ENCODE data around the gene ZFX. TPM values are rescaled to one million over a fixed set of nuclear protein-coding genes. Genes with fewer than 3 reads are reported as not detected.

Gene ZFX
- total and polyA plus RNA-seq, 10 of the 15 experiments (the other 5 are each of a cell fraction or from before 2014, with no cell fraction given), result 6.8 to 40.9 (median 24.6) TPM

GRCh38 chrX:24210190-24210589 lies 60.7 kb downstream of the ZFX start:
- Histone ChIP-seq H3K4me2 (ENCODE audit: control insufficient read depth, insufficient read depth) (no peak overlapping the region), H3K9me3 (replicated peaks; ENCODE audit: control insufficient read depth, insufficient read depth, low read length) (no peaks in the 10 kb centered on the region), H2AFZ (ENCODE audit: control insufficient read depth, low read depth, low read length) (no peak overlapping the region), H3K79me2 (ENCODE audit: control insufficient read depth, insufficient read depth, low read length) (peaks cover under 1% of the 10 kb centered on the region; the same call in 1 of the 2 replicates), H3K4me1 (ENCODE audit: control insufficient read depth, insufficient read depth, low read length) (no peaks in the 10 kb centered on the region), H3K27me3 (replicated peaks in 1 of 2; ENCODE audit: control insufficient read depth in 2 of 2, insufficient read depth in 2 of 2, low read length in 1 of 2) (no peaks in the 10 kb centered on the region), H3K9ac (ENCODE audit: control insufficient read depth, insufficient read depth, low read length) (no peak overlapping the region), H3K4me3 (no peak overlapping the region), H4K20me1 (ENCODE audit: control insufficient read depth, insufficient read depth) (no peaks in the 10 kb centered on the region), H3K27ac (ENCODE audit: control insufficient read depth, insufficient read depth) (no peak overlapping the region), H3K36me3 (ENCODE audit: control insufficient read depth in 2 of 2, insufficient read depth in 2 of 2, low read length in 1 of 2) (peaks cover 15 to 35% of the 10 kb centered on the region in 2 experiments)
- WGBS (ENCODE audit: insufficient coverage, insufficient replicate concordance, low lambda C conversion rate, missing lambda C conversion rate), result 95% methylated on average over 6 of the region's 6 CpGs
- CTCF ChIA-PET, result no interaction called here
- DNase-seq (ENCODE audit: low read depth, low spot score) (no peak), FAIRE-seq (no peak), ATAC-seq (no peak)
- in situ Hi-C loops (cut with MboI), result no loop called here
- TF ChIP-seq PML (IDR thresholded peaks at IDR 0.05; ENCODE audit: low read length) (no peak), SMARCA5 (IDR thresholded peaks at IDR 0.05) (no peak), SREBF2 (IDR thresholded peaks at IDR 0.05; ENCODE audit: low read length) (no peak), ESRRA (IDR thresholded peaks at IDR 0.05; ENCODE audit: low read length) (no peak), ZSCAN29 (IDR thresholded peaks at IDR 0.05) (no peak)
- SMC1A ChIA-PET (ENCODE audit: uncharacterized antibody, unreplicated experiment), result no interaction called here
- intact Hi-C loops (cut with micrococcal nuclease; ENCODE audit: unreplicated experiment), result no loop called here
- POLR2A ChIA-PET, result no interaction called here
- BruUV-seq (replicated peaks), result no TSS peak
- RAD21 ChIA-PET (ENCODE audit: unreplicated experiment), result no interaction called here

GRCh38 chrX:24214568-24214967 lies 65.0 kb downstream of the ZFX start:
- ChIA-PET SMC1A (ENCODE audit: uncharacterized antibody, unreplicated experiment) (no interaction called here), RAD21 (ENCODE audit: unreplicated experiment) (no interaction called here), POLR2A (no interaction called here), CTCF (no interaction called here)
- no peaks in the 10 kb centered on the region for H3K27me3 ChIP-seq (replicated peaks in 1 of 2; ENCODE audit: control insufficient read depth in 2 of 2, insufficient read depth in 2 of 2, low read length in 1 of 2)
- DNase-seq (ENCODE audit: low read depth, low spot score) (no peak), FAIRE-seq (no peak), ATAC-seq (no peak)
- no peak overlapping the region for H2AFZ ChIP-seq (ENCODE audit: control insufficient read depth, low read depth, low read length)
- in situ Hi-C loops (cut with MboI) (no loop called here), intact Hi-C loops (cut with micrococcal nuclease; ENCODE audit: unreplicated experiment) (no loop called here)
- H3K4me3 ChIP-seq, result no peak overlapping the region
- H3K4me2 ChIP-seq (ENCODE audit: control insufficient read depth, insufficient read depth), result no peak overlapping the region
- H3K27ac ChIP-seq (ENCODE audit: control insufficient read depth, insufficient read depth), result no peak overlapping the region
- H4K20me1 ChIP-seq (ENCODE audit: control insufficient read depth, insufficient read depth), result no peaks in the 10 kb centered on the region
- H3K9me3 ChIP-seq (replicated peaks; ENCODE audit: control insufficient read depth, insufficient read depth, low read length), result no peaks in the 10 kb centered on the region
- no peak overlapping the region for H3K9ac ChIP-seq (ENCODE audit: control insufficient read depth, insufficient read depth, low read length)
- no peaks in the 10 kb centered on the region for H3K79me2 ChIP-seq (ENCODE audit: control insufficient read depth, insufficient read depth, low read length)
- H3K4me1 ChIP-seq (ENCODE audit: control insufficient read depth, insufficient read depth, low read length), result no peaks in the 10 kb centered on the region
- BruUV-seq (replicated peaks), result no TSS peak
- peaks cover 13 to 14% of the 10 kb centered on the region in 2 experiments for H3K36me3 ChIP-seq (ENCODE audit: control insufficient read depth in 2 of 2, insufficient read depth in 2 of 2, low read length in 1 of 2)
- 93% methylated on average over 4 of the region's 4 CpGs for WGBS (ENCODE audit: insufficient coverage, insufficient replicate concordance, low lambda C conversion rate, missing lambda C conversion rate)
- no peak for TF ChIP-seq USF2 (IDR thresholded peaks at IDR 0.05; ENCODE audit: borderline replicate concordance, low read depth, low read length)
- no peak for TF ChIP-seq MYB (IDR thresholded peaks at IDR 0.05; ENCODE audit: borderline replicate concordance, low read depth, low read length)
- TF ChIP-seq, protein P1, sequence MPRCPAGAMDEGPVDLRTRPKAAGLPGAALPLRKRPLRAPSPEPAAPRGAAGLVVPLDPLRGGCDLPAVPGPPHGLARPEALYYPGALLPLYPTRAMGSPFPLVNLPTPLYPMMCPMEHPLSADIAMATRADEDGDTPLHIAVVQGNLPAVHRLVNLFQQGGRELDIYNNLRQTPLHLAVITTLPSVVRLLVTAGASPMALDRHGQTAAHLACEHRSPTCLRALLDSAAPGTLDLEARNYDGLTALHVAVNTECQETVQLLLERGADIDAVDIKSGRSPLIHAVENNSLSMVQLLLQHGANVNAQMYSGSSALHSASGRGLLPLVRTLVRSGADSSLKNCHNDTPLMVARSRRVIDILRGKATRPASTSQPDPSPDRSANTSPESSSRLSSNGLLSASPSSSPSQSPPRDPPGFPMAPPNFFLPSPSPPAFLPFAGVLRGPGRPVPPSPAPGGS (IDR thresholded peaks at IDR 0.05; ENCODE audit: borderline replicate concordance, insufficient read depth, low read depth, low read length, poor library complexity, severe bottlenecking), result no peak
- no peak for TF ChIP-seq KAT2A (conservative IDR thresholded peaks at IDR 0.05; ENCODE audit: control insufficient read depth, low read depth, low read length)
- no peak for TF ChIP-seq IKZF1 (conservative IDR thresholded peaks at IDR 0.05)
- TF ChIP-seq, protein P2, sequence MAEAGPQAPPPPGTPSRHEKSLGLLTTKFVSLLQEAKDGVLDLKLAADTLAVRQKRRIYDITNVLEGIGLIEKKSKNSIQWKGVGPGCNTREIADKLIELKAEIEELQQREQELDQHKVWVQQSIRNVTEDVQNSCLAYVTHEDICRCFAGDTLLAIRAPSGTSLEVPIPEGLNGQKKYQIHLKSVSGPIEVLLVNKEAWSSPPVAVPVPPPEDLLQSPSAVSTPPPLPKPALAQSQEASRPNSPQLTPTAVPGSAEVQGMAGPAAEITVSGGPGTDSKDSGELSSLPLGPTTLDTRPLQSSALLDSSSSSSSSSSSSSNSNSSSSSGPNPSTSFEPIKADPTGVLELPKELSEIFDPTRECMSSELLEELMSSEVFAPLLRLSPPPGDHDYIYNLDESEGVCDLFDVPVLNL (IDR thresholded peaks at IDR 0.05; ENCODE audit: low read depth, low read length), result no peak
- no peak for TF ChIP-seq ZBED1 (IDR thresholded peaks at IDR 0.05; ENCODE audit: borderline replicate concordance)
- TF ChIP-seq PML (IDR thresholded peaks at IDR 0.05; ENCODE audit: low read length), result no peak
- no peak for TF ChIP-seq IRF3 (IDR thresholded peaks at IDR 0.05)
- no peak for TF ChIP-seq RUNX3 (IDR thresholded peaks at IDR 0.05; ENCODE audit: low read length)
- TF ChIP-seq TCF3 (IDR thresholded peaks at IDR 0.05; ENCODE audit: borderline replicate concordance, insufficient read depth, low read depth, low read length), result no peak
- TF ChIP-seq SMAD5 (IDR thresholded peaks at IDR 0.05; ENCODE audit: low read depth), result no peak
